NCI-H524 (cell line): ENCODE results near the gene SPECC1.
"Not testable (repeated sequence)": the region's sequence is repeated elsewhere in the genome, so short reads cannot be mapped to it uniquely, and the experiment has no call there.

Source experiments
- DNase-seq, 2 experiments: peaks; one replicate each; lab custom pipeline; 2025; lab: John Stamatoyannopoulos, UW

SPECC1 gene

GRCh38 chr17:20208717-20209116 is 199.6 kb downstream of the SPECC1 start:
- DNase-seq, result no peak

- DNase-seq, result no peak
These were observed 201.0 kb downstream of the SPECC1 start for GRCh38 chr17:20210180-20210579.

GRCh38 chr17:20210614-20211013 is 201.5 kb downstream of the SPECC1 start:
- DNase-seq, result no peak

GRCh38 chr17:20211246-20211645 is 202.1 kb downstream of the SPECC1 start:
- no peak for DNase-seq

GRCh38 chr17:20213449-20213848 is 204.3 kb downstream of the SPECC1 start:
- no peak for DNase-seq

- DNase-seq, result no peak
These were observed 205.6 kb downstream of the SPECC1 start for GRCh38 chr17:20214794-20215193.

GRCh38 chr17:20216154-20216815 is 207.1 kb downstream of the SPECC1 start:
- DNase-seq, result no peak

- no peak for DNase-seq
These were observed 207.7 kb downstream of the SPECC1 start for GRCh38 chr17:20216853-20217252.

GRCh38 chr17:20217677-20218076 is 208.5 kb downstream of the SPECC1 start:
- no peak for DNase-seq

GRCh38 chr17:20218272-20218671 is 209.1 kb downstream of the SPECC1 start:
- no peak for DNase-seq

- DNase-seq, result no peak
These were observed 214.7 kb downstream of the SPECC1 start for GRCh38 chr17:20223808-20224328.

- DNase-seq, result no peak
These were observed 215.2 kb downstream of the SPECC1 start for GRCh38 chr17:20224379-20224778.

GRCh38 chr17:20225162-20226115 is 216.3 kb downstream of the SPECC1 start:
- DNase-seq, result peak in 1 of 2 experiments; percentile 55

GRCh38 chr17:20226814-20227482 is 217.8 kb downstream of the SPECC1 start:
- DNase-seq, result peak; percentile 76 to 88

- DNase-seq, result not testable (repeated sequence)
These were observed 218.7 kb downstream of the SPECC1 start for GRCh38 chr17:20227720-20228370.

- DNase-seq, result no peak
These were observed 219.3 kb downstream of the SPECC1 start for GRCh38 chr17:20228410-20228809.

- DNase-seq, result no peak
These were observed 219.7 kb downstream of the SPECC1 start for GRCh38 chr17:20228860-20229259.

GRCh38 chr17:20230924-20231323 is 221.8 kb downstream of the SPECC1 start:
- peak in 1 of 2 experiments; percentile 33 for DNase-seq

GRCh38 chr17:20232611-20233010 is 223.5 kb downstream of the SPECC1 start:
- DNase-seq, result no peak

GRCh38 chr17:20234276-20234675 is 225.1 kb downstream of the SPECC1 start:
- DNase-seq, result no peak

GRCh38 chr17:20235747-20236146 is 226.6 kb downstream of the SPECC1 start:
- peak; percentile 13 to 58 for DNase-seq
